Left cardiac atrium (tissue), 4 donors: ENCODE data around the gene VAT1L. TPM values are rescaled to one million over a fixed set of nuclear protein-coding genes. Genes with fewer than 3 reads are reported as not detected.

Experiments
- ATAC-seq, 2 donors: fragments of 200-7000 bp; cut with Tn5 transposase; one replicate each; pipeline ENCODE4 v1.9.1; 2020; ENCODE audit warnings: mild to moderate bottlenecking in 2 of 2, moderate library complexity in 2 of 2
- DNase-seq: peaks from one replicate; pipeline ENCODE4 v3.0.0-alpha.2; 2020
- intact Hi-C, 2 donors: fragments of 100-400 bp; cut with DNase I; formaldehyde crosslinking; loops; one replicate each; pipeline versions ENCODE4 v1.14.1 to v1.15.1; 2022 to 2023
- total RNA-seq, 2 donors: library from RNA; stranded (reverse); fragmentation: NEBNext Ultra II Directional; extraction: Animal tissue kit (Norgen Biotek cat#: 25700); gene quantifications; one replicate each; pipeline ENCODE4 v1.2.1, GENCODE V29; 2021
- donor health status: DM: no; HTN: yes; CAD: no.
- donor health status: DM: no; HTN: yes; CAD: no; lungs with severe emphysema.
- donor health status: DM: yes; HTN: yes; CAD: no.
- donor health status: Dilated cardiomyopathy.

The VAT1L gene
- total RNA-seq, 2 donors from 2014 or later = 7.7 to 14.3 TPM

- DNase-seq = no peak
- intact Hi-C loops = no loop called here
- no peak for ATAC-seq
Observed at GRCh38 chr16:77858060-77858459, 69.7 kb downstream of the VAT1L start.

GRCh38 chr16:77859493-77860232, 71.3 kb downstream of the VAT1L start:
- intact Hi-C loops = no loop called here
- peak; percentile 23 for DNase-seq
- ATAC-seq = peak; percentile 90 to 92

DNA sequence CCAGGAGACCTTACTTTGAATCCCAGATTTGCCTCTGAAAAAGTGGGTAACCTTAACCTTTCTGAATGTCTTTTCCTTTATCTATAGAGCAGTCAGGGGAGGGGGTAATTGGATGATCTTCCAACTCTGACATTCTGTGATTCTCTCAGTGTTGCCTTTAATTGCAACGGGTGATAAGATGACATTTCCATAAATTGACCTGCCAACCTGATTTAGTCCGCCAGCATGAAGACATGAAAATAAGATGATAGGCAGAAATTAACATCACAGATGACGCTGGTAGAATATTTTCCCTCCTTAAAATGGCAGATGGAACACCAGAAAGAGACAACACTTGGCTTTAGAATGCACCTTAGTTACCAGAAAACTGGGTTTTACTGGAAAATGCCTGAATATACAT, 72.6 kb downstream of the VAT1L start:
- DNase-seq = no peak
- ATAC-seq = no peak
- intact Hi-C loops = no loop called here

GRCh38 chr16:77863250-77863649, 74.9 kb downstream of the VAT1L start:
- DNase-seq (peak; percentile 27), ATAC-seq (peak in 1 of 2 donors; percentile 15)
- intact Hi-C loops = no loop called here

DNA sequence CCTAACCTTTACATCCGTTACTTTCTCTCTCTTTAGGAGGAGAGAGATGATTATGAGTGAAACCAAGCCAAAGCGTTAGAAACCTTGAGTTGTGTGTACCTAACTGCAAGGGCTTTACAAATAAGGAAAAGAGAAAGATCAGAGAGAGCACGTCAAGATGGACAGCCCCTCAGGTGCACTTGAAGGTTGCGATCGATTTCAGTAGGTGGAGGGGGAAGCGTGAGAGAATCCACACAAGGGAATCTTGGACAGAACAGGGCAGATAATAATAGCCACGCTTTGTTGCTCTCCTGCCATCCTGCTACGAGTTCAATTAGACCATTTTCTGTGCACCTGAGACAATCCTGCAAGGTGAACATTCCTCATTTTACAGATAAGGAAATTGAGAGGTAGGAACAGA, 78.4 kb downstream of the VAT1L start:
- no peak for DNase-seq
- no peak for ATAC-seq
- intact Hi-C loops = no loop called here

GRCh38 chr16:77868052-77868451, 79.7 kb downstream of the VAT1L start:
- intact Hi-C loops = no loop called here
- no peak for ATAC-seq
- DNase-seq = no peak

DNA sequence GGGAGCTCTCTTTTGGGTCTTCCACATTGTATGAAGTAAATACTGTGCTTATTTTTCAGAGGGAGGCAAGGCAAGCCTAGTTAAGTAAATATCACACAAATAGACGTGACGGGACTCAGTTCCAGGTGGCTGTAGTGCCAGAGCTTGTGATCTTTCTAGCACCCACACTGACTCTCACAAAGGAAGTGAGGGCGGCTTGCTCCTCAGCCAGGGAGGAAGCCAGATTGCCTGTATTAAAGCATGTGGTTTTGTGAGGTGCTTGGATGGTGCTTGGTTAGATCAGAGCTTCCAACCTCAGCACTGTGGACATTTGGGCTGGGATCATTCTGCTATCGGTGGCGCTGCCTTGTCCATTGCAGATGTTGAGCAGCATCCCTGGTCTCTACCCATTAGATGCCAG, 80.1 kb downstream of the VAT1L start:
- ATAC-seq (no peak), DNase-seq (no peak)
- intact Hi-C loops = no loop called here

- peak; percentile 31 for DNase-seq
- peak; percentile 77 to 92 for ATAC-seq
- intact Hi-C loops = no loop called here
Observed at GRCh38 chr16:77869997-77870813, 81.8 kb downstream of the VAT1L start.

DNA sequence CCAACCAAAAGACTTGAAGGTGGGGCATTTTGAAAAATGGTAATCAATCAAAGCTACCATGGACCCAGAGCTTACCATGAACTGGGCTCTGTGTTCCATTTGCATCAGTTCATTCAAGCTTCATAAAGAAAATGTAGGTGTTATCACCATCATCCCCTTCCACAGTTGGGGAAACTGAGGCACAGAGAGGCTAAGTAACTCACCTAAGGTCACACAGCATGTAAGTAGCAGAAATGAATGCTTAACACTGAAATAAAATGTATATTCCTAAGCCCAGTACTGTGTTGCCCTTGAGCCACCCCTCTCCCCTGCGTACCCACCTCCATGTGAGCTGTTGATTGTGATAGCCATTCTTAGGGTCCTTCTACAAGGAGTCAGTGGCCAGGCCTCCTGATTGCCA, 83.6 kb downstream of the VAT1L start:
- intact Hi-C loops = no loop called here
- no peak for ATAC-seq
- DNase-seq = no peak

- DNase-seq = no peak
- no peak for ATAC-seq
- intact Hi-C loops = no loop called here
Observed at GRCh38 chr16:77873066-77873465, 84.7 kb downstream of the VAT1L start.

GRCh38 chr16:77874347-77874746, 86.0 kb downstream of the VAT1L start:
- ATAC-seq (no peak), DNase-seq (no peak)
- intact Hi-C loops = no loop called here

DNA sequence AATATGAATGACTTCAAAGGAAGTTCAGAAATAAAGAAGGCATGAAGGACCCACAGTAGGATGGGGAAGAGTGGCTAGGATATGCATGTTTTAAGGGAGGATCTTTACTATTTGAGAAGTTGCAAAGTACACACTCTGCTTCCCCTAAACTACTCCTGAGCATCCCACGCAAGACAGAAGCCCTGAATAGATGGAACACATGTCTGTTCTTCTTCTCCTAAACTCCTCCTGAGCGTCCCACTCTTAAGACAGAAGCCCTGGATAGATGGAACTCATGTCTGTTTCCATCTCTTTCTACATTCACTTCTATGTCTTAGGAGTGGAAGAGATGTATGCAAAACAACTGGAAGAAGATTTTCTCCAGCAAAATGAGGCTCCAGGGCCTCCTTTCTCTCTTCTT, 88.4 kb downstream of the VAT1L start:
- DNase-seq (no peak), ATAC-seq (no peak)

GRCh38 chr16:77877712-77878347, 89.5 kb downstream of the VAT1L start:
- intact Hi-C loops = no loop called here

More for the DNA sequence above, 88.4 kb downstream of the VAT1L start:
- intact Hi-C loops = no loop called here

DNA sequence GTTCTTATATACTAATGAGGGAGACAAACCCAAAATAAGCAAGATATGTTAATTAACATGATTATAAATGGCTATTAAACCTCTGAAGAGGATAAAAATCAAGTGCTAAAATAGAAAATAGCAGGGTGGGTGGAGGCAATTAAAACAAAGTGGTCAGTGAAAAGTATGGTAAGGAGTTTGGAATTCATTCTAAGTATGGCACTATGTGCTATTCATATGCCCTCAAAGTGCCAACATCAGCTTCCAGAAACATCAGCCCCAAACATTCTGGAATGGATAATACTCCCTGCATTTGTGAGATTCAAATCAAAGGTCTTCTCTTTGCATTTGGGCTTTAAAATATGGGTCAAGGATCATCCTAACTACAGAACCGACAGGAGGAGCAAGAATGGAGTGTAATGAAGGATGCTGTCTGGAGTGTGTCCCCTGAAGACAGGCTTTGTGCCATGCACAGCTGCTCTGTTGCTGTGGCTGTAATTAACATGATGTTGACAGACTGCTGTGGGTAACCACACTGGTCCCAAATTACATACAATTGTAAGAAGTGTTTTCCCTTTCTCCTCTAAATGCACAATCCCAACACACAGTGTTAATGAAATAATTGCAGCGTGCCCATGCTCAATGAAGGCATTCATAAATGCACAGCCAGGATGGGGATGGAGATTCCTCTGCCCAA, 93.1 kb downstream of the VAT1L start:
- ATAC-seq = peak in 1 of 2 donors; percentile 29
- no peak for DNase-seq
- intact Hi-C loops = no loop called here

More at GRCh38 chr16:77877712-77878347, 89.5 kb downstream of the VAT1L start:
- ATAC-seq (no peak), DNase-seq (no peak)

DNA sequence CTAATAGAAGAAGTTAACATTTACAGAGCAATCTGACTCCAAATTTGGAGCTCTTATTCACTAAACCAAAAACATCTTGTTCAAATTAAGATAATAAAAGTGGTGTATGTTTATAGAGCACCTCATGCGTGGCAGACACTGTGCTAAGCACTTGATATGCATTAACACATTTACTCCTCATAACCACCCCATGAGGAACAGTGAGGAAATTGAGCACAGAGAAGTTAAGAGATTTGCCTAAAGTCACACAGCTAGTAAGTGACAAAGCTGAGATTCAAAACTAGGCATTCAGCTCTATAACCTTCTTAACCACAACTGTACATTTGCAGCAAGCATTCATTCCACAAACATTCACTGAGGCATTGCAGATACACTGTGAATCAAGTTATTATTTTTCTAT, 94.0 kb downstream of the VAT1L start:
- no peak for ATAC-seq
- intact Hi-C loops = no loop called here

DNA sequence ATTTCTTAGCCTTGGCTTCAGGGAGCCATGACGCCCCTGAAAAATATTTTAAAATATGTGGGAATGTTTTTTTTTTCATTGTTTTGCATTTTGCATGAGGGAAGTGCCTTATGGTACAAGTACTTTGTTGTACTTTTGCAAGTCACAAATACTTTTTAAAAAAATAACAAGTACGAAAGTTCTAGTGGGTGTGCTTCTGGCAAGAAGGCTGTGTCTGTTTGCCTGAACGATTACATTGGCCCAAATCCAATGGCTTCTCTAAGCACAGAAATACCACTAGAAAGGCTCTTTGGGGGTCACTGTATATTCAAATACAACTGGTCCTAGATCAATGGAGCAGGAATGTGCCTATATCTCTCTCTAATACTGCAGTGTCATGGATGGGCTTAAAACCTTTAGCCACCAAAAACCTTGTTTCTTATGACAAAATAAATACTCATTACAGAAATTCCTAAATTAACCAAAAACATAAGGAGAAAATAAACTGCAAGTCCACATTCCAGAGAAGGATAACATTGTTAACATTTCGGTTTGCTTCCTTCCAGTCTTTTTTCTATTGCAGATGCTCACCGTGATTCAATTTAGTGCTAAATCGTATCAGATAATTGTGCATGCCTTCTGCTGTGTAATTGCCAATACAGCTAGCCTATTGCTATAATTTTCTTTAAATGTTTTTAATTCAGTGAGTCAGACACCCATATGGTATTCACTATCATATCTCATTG, 97.4 kb downstream of the VAT1L start:
- no peak for ATAC-seq
- no peak for DNase-seq
- intact Hi-C loops = no loop called here

More for the DNA sequence above, 94.0 kb downstream of the VAT1L start:
- DNase-seq = no peak

DNA sequence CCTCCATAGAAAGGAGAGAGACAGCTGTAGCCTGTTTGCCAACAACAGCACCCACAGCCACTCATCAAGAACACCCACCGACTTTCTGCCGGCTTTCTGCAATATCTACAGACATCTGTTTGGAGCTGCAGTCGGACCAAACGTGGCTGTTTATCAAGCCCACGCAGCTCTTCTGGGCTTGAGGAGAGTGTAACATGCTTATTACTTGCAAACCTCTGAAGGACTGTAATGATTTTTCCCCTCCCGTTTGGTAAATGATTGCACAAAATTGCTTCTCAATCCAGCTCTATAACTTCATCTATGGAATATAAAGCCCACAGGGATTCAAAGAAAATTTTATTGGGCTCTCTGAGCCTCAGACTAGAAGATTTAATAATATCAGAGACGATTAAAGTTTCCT, 100.5 kb downstream of the VAT1L start:
- intact Hi-C loops = no loop called here

DNA sequence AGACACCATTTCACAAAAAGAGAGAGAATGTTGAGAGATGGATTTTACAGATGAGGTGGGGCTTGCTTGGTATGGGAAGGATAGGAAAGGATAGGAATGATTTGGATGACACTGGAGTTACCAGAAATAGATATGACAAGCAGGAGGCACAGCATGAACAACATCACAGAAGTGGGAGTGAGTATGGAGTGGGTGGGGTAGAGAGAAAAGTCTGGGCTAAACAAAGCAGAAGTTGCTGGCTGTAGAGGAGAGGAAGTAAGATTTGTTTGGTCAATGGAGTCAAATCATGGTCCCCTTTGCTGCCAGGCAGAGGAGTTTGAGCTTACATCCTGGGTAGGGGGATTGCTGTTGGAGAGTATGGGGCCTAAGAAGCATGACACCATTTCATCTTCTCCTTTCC, 101.7 kb downstream of the VAT1L start:
- DNase-seq (no peak), ATAC-seq (peak; percentile 58 to 61)
- intact Hi-C loops = no loop called here

More for the DNA sequence above, 100.5 kb downstream of the VAT1L start:
- ATAC-seq (peak in 1 of 2 donors; percentile 22), DNase-seq (no peak)

GRCh38 chr16:77894162-77894561, 105.8 kb downstream of the VAT1L start:
- intact Hi-C loops = no loop called here

More at GRCh38 chr16:77894162-77894561, 105.8 kb downstream of the VAT1L start:
- ATAC-seq = no peak
- DNase-seq = no peak
